Prostate gland (tissue), 2 donors: ENCODE results near the gene C1orf159.

Source experiments
- POLR2A ChIP-seq: fragments of 450-650 bp; IDR thresholded peaks from one replicate; pipeline ENCODE4 v1.6.1; 2016; ENCODE audit warnings: antibody characterized with exemption, mild to moderate bottlenecking
- POLR2AphosphoS5 ChIP-seq: sonication (generic); formaldehyde crosslinking; IDR thresholded peaks from one replicate; pipeline ENCODE4 v1.6.1; 2017; ENCODE audit warnings: antibody characterized with exemption
- TF ChIP-seq, protein P1 (sequence below), 4 experiments: fragments of 200-600 bp in 2 of 4; fragments of 450-650 bp in 2 of 4; sonication (generic) in 2 of 4; IDR thresholded peaks; 1 replicate in 3 of 4; 2 replicates in 1 of 4; pipeline ENCODE4 v1.5.1; 2016 to 2019; ENCODE audit warnings: antibody characterized with exemption in 4 of 4, mild to moderate bottlenecking in 2 of 4, moderate library complexity in 2 of 4

DNA sequence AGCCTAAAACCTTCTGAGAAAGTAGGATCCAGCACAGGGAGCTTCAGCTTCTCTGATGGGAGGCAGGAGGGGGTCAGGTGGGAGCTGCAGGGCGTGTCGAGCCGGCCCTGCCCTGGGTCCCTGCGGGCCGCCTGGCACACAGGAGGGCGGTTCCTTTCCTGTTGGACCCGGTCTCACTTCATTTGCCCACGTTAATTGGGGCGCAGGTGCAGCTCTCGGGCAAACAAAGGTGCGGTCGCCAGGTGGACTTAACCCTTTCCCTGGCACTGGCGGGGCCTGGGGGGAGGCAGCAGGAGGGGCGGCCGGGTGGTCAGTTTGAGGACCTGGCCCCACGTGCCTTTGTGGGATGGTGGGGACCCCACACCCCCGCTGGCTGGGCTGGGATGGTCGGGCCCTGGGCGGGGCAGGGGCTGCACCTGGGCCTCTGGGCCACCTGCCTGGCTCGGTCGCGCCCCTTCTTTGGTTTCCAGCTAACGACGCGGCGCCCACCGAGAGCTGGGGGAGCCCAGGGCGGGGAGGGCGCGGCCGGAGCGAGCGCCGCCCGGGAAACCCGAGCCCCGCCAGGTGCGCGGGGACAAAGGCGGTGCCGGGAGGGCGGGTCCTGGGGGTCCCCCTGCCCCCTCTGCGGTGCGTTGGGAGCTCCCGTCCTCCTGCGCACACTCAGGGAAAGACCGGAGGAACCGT, 20.8 kb upstream of the C1orf159 start:
- TF ChIP-seq, protein P1, sequence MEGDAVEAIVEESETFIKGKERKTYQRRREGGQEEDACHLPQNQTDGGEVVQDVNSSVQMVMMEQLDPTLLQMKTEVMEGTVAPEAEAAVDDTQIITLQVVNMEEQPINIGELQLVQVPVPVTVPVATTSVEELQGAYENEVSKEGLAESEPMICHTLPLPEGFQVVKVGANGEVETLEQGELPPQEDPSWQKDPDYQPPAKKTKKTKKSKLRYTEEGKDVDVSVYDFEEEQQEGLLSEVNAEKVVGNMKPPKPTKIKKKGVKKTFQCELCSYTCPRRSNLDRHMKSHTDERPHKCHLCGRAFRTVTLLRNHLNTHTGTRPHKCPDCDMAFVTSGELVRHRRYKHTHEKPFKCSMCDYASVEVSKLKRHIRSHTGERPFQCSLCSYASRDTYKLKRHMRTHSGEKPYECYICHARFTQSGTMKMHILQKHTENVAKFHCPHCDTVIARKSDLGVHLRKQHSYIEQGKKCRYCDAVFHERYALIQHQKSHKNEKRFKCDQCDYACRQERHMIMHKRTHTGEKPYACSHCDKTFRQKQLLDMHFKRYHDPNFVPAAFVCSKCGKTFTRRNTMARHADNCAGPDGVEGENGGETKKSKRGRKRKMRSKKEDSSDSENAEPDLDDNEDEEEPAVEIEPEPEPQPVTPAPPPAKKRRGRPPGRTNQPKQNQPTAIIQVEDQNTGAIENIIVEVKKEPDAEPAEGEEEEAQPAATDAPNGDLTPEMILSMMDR (IDR thresholded peaks at IDR 0.05): no peak
- TF ChIP-seq POLR2A (no peak), POLR2AphosphoS5 (no peak)
